HG03196 (cell line): Measurements from ENCODE around the gene XYLT1.
"Not testable (repeated sequence)": the region's sequence is repeated elsewhere in the genome, so short reads cannot be mapped to it uniquely, and the experiment has no call there.

ENCODE experiments used
- ATAC-seq: cut with Tn5 transposase; IDR thresholded peaks from one replicate; pipeline ENCODE4 v1.9.1; 2021; ENCODE audit not compliant: unreplicated experiment

The XYLT1 gene

DNA sequence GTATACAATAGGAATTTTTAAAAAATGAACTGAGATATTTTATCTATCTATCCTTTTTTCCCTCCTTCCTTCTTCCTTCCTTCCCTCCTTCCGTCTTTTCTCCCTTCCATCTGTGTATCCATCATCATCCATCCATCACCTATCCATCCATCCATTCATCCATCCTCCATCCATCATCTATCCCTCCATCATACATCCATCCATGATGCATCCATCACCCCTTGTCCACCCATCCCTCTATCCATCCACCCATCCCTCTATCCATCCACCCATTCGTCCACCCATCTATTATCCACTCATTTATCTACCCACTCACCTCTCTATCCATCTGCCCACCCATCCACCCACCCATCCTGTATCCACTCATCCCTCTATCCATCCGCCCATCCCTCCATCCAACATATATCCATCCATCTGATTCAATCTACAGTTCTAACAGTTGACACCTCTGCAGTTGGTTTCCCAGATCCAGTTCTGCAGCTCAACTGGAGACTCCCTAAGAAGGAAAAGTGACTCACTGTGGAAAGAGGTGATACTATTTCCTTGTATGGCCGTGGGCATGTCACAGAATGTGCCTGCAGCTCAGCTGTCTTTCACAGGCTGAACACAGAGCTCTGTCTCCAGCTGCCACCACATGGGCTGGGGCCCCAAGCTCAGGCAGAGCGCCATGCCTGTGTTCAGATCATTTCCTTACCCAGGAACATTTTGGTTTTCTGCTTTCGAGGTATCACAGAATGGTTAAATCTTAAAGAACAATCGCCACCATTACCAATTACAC is 130.8 kb downstream of the XYLT1 start:
- no peak for ATAC-seq

DNA sequence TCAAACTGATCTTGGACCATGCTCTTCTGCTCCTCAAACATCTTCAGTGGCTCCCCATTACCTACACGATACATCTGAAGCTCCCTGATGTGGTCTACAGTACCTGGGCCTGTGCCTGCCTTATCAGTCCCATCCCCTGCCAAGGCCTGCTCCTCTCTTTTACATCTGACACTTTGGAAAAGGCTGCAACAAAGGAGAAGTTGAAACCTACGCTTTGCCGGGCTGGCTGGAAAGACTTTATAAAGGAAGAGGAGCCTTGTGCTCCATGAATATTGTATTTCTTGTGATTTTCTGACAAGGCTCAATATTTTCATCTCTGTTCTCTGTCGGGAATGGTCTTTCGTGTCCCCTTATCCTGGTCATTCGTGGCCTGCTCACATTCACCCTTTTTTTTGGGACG is 132.5 kb downstream of the XYLT1 start:
- no peak for ATAC-seq

DNA sequence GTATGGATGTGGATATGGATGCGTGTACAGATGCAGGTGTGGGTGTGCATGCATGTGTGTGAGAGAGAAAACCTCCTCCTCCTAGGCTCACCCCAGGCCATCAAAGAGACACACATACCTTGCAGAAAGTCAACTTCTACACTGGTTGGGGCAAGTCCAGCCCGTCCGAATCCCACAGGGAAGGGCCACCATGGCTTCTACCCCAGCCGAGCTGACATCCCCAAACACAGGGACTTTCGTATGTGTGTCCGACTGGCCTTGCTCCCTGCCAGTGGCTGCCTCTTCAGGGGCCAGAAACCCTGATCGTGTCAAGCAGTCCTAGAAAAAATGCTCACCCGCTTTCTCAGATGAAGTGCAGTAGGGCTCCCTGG is 134.2 kb downstream of the XYLT1 start:
- no peak for ATAC-seq

DNA sequence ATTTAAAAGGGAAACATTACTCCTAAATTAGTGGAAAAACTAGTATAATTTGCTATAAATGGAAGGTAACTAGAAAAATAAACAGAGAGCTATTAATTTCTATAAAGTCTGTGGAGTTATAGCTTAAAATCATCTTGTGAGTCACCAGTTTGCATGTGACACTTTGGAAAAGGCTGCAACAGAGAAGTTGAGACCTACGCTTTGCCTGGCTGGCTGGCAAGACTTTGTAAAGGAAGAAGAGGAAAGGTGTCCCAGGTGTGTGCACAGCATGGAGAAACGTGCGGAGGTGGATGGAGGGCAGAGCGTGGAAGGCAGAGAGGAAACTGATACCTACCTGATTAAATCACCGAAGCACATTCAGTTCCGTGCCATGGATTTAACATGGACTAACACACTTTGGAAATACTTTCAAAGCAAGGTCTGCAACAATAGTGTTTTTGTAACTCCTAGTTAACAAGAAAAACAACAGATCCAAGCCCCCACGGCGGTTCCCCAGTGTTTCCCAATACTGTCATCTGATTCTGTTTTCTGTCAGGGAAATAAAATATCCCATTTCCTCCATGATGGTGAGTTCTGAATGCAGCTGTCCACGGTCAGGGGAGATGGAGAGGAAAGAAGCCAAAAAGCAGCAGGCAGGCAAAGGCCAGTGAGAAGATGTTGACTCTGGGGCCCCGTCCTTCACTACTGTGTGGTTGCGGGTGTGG is 134.8 kb downstream of the XYLT1 start:
- ATAC-seq = no peak

DNA sequence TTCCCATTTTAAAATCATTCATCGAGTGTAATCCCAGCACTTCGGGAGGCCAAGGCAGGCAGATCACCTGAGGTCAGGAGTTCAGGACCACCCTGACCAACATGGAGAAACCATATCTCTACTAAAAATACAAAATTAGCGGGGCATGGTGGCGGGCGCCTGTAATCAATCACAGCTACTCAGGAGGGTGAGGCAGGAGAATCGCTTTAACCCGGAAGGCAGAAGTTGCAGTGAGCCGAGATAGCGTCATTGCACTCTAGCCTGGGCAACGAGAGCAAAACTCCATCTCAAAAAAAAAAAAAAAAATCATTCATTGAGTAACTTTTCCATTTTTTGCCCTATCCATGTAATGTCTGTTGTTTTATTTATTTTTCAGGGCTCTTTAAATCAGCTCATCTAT is 135.4 kb downstream of the XYLT1 start:
- not testable (repeated sequence) for ATAC-seq

DNA sequence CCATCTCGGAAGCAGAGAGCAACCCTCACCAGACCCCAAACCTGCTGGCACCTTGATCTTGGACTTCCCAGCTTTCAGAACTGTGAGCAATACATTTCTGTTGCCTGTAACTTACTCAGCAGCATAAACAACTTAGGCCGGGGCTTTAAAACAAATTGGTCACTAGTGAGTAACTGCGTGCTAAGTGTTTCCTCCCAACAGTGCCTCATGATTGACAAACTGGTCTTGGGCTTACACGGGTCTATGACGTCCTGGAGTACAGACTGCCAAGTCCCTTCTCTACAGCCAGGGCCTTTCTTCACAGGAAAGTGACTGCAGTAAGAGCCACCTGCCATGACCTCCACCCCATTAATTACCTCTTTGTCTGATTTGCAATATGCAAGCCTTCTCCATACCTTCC is 136.7 kb downstream of the XYLT1 start:
- ATAC-seq = no peak

DNA sequence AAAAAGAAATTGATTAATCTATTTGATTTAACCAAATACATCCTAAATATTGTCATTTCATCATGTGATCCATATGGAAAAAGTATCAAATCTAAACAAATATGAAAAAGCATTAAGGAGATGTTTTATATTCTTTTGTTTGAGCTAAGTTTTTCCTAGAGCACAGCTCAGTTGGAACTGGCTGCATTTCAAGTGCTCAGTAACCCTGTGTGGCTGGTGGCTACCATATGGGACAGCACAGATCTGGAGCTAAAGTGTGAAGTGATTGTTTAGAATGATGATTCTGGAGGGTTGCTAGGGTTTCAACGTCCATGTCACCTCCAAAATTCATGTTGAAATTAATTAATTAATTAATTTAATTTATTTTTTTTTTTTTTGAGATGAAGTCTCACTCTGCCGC is 137.5 kb downstream of the XYLT1 start:
- no peak for ATAC-seq

DNA sequence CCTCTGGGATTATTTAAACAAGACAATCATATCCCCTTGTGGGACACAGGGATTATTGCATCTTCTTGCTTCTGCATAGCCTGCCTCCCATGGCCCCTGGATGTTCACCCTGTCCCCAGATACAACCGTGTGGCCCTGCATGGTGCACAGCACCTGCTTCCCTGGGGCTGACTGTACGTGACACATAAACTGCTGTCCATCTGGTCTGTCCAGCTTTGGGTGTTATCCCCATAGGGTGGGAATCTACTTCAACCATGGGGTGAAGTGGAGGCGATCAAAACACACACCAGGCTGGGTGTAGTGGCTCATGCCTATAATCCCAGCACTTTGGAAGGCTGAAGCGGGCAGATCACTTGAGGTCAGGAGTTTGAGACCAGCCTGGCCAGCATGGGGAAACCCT is 138.8 kb downstream of the XYLT1 start:
- ATAC-seq = no peak

DNA sequence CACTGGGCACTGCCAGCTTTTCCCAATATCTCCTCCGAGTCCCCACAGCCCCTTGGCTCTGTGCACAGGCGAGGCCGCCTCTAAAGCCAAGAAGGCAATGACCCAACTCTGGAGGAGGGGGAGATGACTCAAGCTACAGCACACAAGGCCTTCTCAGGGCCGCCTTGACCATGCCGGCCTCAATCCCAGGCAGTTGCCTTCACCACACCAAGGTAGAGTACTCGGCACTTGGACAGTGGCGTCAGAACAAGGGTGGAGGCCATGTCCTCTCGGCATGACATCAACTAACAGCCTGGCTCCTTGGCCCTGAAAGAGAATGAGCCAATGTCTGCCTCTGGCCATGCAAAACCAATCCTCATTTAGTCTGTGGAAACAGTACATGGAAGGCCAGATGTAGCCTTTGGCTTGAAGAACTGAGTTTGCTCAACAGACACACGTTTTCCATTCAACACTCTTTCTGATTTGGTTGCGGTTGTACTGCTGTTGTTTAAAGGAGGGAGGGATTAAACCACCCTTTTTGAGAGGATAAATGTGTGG is 139.6 kb downstream of the XYLT1 start:
- no peak for ATAC-seq

DNA sequence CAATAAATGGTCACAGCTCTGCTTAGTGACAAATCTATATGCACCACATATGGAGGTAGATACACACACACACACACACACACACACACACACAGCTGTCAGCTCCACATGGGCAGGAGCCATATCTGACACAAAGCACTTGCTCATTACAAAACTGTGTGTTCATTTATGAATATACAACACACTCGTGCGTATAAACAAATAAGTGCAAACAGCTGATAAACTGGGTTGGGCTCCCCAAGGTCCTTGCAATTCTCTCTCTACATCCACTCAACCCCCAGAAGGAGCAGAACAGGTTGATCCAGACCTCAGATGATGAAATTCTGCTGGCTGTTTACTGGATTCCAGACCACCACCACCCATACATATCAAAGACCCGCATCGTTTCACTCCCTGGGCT is 140.7 kb downstream of the XYLT1 start:
- ATAC-seq = no peak

DNA sequence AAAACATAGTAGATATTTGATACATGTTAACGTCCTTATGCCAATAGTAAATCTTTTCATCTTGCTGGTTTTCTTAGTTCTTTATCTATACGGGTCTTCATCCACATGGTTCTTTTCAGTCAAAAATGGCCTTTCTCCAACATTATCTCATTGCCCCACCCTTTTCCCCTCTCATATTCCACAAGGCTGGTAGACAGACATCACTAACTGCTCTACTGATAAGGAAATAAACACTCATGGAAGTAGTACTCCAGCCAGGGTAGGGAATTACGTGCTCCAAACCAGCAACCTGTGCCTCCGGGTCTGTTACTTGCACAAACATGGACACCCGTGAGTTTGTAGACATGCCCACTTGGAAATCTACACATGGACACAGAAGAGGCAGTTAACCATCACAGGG is 141.4 kb downstream of the XYLT1 start:
- ATAC-seq = no peak

DNA sequence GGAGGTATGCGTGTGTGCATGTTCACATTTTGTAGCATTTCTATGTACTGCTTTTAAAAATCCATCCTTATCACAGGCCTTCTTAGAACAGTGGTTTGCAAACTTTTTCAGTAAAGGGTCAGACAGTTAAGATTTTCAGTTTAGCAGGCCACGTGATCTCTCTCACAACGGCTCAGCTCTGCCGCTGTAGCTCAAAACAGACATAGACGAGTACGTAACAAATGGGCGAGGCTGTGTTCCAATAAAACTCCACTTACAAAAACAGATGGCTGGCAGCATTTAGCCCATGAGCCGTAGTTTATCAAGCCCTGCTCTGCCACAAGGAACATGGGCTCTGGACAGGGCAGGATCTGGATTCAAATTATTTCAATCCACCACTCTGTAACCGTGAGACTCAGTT is 141.8 kb downstream of the XYLT1 start:
- ATAC-seq = no peak

DNA sequence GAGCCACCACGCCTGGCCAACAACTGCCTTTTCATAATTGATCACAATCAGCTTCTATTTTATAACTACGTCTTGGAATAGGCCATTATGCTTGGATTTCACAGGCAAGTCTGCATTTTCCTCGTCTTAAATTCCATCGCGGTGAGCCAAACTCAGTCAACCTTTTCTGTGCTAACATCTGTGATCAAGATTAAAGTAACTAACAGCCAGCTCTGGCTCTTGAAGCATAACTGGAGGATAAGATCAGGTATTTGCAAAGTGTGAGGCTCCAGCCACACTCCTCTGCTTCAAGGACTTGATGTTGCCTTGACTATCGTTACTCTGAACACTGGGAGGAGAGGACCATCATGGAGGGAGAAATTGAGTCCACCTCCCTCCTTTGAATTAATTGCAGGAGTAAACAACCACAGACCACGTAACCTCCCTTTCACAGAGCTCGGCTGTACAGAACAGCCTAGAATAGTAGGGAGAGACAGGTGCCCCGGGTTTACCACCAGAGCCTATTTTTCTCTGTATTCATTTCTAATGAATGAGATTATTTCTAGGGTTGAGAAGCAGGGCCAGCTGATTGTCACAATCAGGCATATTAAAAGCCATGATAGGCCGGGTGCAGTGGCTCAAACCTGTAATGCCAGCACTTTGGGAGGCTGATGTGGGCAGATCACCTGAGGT is 143.0 kb downstream of the XYLT1 start:
- ATAC-seq = no peak

DNA sequence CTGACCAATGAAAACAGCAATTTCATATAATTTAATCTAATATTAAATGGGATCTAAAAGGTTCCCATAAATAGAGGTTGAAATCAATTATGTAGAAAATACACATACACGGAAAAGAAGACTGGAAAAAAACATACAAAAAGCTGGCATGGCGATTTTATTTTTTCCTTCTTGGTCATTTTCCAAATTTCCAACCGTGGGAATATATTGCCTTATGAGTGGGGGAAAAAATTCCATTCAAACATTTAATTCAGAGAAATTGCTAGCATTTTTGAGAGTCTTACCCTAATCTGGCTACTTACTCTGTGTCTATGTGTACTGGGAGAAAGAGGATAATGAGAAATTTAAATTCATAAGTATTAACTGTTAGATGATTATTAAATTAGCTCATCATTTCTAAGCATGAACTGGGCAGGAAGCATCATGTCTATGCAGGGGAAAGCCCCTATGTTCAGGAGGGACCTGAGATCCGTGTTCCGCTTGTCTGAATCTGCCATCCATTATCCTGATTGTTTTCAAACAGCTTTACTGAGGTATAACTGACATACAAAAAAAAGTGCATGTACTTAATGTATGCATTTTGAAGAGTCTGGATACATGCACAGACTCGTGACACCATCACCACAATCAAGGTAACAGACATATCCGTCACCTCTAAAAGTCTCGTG is 145.2 kb downstream of the XYLT1 start:
- ATAC-seq = no peak

DNA sequence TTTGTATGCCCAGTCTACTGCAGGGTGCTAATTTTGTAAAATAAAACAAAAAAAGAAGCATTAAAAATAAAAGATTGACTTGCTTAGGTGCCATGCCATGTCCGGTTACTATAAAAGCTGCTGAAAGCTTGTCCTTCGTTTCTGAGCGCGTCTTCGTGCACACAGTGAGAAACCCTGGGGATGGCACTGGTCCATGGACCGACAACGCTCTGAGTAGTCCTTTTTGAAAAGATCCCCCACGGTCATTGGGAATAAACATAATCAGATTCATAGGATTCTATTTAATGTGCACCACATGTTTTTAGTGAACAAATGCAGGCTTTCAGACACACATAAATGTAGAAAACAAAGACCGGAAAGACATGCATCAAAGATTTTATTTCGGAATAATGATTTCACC is 146.3 kb downstream of the XYLT1 start:
- no peak for ATAC-seq

DNA sequence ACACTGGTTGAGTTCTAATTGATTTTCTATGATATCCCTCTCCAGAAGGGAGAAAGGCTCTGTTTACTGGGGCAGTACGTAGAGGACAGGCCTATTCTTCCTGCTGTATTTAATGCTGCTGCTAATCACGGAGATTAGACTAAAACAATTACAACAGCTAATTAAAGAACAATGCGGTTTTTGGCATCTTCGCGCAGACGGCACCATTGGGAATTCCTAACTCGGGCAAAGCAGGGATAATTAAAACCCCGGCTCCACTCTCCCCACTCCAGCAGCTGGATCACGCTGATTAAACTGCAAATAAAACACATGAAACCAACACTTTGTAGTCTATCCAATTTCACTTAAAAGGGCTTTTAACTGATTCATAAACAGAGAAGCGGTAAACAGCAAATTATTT is 147.6 kb downstream of the XYLT1 start:
- ATAC-seq = no peak

DNA sequence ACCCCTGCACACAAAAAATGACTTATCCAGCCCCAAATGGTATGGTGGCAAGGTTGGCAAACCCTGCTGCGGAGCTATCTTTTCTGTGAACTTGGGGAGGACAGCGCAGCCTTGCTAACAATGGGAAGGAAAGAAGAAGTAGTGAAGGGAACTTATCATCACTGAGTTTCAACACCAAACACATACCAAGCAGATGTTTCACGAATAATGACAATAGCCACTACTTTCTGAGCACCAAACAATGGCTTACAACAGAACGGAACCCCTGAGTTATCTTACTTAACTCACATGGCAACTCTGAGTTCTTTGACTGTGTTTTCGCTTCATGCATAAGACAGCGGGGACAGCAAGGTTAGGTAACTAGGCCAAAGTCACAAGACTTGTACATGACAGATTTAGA is 148.9 kb downstream of the XYLT1 start:
- no peak for ATAC-seq

DNA sequence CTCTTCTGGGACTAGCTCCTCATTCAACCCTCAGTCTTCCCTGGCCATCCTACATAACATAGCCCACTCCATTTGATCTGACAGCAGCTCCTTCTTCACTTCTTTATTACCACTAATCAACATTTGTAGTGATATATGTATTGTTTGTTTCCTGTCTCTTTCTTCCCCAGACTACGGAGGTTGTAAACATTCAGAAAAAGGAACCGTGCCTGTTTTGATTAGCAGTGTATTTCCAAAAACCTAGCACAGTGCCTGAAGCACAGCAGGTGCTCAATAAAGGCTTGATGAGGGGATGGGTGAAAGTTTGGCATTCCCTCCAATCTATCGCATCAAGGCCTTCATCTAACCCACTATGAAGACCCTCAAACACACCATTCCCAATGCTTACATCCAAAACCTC is 150.8 kb downstream of the XYLT1 start:
- no peak for ATAC-seq

DNA sequence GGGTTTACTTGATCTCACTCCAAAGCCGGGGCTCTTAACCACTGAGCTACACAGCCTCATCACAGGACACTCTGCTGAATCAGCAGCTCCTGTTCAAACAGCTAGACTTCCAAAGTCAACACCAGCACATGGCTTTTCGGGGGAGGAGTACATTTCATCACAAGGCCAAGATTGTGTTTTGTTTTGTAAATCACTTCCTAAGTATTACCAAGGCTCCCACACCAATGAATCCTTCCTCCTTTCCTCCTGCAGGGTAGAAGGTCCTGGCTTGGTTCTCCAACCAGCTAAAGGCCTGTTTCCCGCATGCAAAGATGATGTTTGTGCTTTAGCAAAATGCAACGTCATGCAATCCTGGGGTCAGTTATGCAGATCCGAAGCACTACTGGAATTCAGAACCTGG is 152.5 kb downstream of the XYLT1 start:
- ATAC-seq = no peak

DNA sequence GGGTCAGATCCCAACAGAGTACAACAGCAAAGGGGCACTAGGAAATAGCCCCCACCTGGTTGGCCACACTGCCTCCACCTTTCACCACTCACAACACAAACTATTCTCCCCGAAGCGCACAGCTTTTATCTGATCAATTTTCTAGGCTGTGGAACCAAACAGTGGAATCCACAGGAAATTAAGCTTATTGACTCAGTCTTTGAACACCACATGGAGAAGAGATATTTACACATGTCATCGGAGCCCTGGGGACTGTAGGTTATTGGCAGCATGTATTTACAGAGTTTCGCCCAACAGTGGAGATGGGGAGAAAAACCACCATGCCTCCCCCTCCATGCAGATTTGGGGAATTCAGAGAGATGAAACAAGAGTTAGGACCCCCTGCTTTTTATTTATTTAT is 154.8 kb downstream of the XYLT1 start:
- no peak for ATAC-seq

DNA sequence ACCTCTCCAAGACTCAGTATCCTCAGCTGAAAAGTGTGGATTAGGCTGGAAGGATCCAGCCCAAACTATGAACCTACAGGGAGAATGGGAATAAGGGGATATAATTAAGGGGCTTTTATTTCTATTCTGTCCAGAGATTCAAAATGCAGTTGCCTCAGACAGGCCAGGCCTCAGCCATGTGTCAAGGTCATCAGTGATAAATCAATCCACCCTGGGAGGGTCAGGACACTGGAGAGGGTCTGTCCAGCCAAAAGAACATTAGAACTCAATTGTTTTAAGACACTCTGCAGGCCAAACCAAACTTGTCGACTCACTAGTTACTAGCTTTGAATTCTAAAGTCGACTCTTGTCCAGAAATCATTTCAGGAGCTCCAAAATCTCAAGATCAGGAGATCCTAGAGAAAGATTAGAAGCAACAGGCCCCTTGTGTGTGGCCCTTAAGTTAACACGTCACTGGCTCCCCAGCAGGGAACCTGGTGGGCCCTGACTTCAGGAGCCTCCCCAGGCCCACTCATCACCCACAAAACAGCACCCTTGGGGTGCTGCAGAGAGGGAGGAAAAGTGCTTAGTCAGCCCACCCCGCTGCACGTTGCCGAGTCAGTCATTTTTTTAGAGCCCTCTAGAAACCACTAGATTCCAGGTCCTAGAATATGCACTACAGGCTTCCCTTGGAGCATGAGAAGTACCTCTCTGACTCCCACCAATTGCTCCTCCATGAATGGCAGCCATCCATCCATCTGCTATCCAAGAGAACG is 156.8 kb downstream of the XYLT1 start:
- no peak for ATAC-seq
